Upper lobe of left lung (tissue), 4 donors: ENCODE results near the gene FOXP1.

ENCODE experiments used
- CTCF ChIP-seq, 6 experiments: fragments of 450-650 bp in 4 of 6; fragments of 200-600 bp in 2 of 6; sonication (generic) in 2 of 6; IDR thresholded peaks; one replicate each; pipeline ENCODE4 v1.5.1; 2016 to 2019; ENCODE audit warnings: antibody characterized with exemption in 6 of 6
- POLR2AphosphoS5 ChIP-seq, 2 donors: sonication (generic); formaldehyde crosslinking; IDR thresholded peaks; one replicate each; pipeline ENCODE4 v1.5.1; 2017; ENCODE audit warnings: antibody characterized with exemption in 2 of 2

GRCh38 chr3:70979983-70980645 is 603.4 kb downstream of the FOXP1 start:
- TF ChIP-seq CTCF (IDR thresholded peaks at IDR 0.05) (no peak), POLR2AphosphoS5 (IDR thresholded peaks at IDR 0.05) (no peak)
